Endothelial cell of umbilical vein (primary cell): ENCODE data around the gene PTN.

Experiments used
- EZH2 ChIP-seq: IDR thresholded peaks from 2 replicates; pipeline ENCODE4 v1.6.1; 2012; ENCODE audit warnings: borderline replicate concordance, low read depth, mild to moderate bottlenecking, moderate library complexity, low read length, inconsistent platforms; ENCODE audit not compliant: severe bottlenecking
- MYC ChIP-seq: IDR thresholded peaks from one replicate; pipeline ENCODE4 v1.6.1; 2011; ENCODE audit warnings: mild to moderate bottlenecking, low read depth, low read length
- POLR2A ChIP-seq: IDR thresholded peaks from 2 replicates; pipeline ENCODE4 v1.6.1; 2012; ENCODE audit warnings: low read depth, mild to moderate bottlenecking, control low read depth, low read length
- POLR2AphosphoS5 ChIP-seq: IDR thresholded peaks from 2 replicates; pipeline ENCODE4 v1.6.1; 2012; ENCODE audit warnings: low read depth, mild to moderate bottlenecking, control low read depth, low read length, moderate library complexity; ENCODE audit not compliant: insufficient read depth
- TF ChIP-seq, protein P1 (sequence below), 2 donors: IDR thresholded peaks; 1 replicate in 1 of 2; 2 replicates in 1 of 2; pipeline ENCODE4 v1.5.1; 2011; ENCODE audit warnings: low read length in 2 of 2, mild to moderate bottlenecking in 2 of 2, moderate library complexity in 2 of 2, control low read depth in 1 of 2, inconsistent platforms in 1 of 2, low read depth in 1 of 2; ENCODE audit not compliant: insufficient read depth in 1 of 2; ENCODE audit errors: extremely low read depth in 1 of 2
- TF ChIP-seq, protein P2 (sequence below): IDR thresholded peaks from 2 replicates; pipeline ENCODE4 v1.6.1; 2011; ENCODE audit not compliant: insufficient read depth, insufficient read length

- TF ChIP-seq, protein P1, sequence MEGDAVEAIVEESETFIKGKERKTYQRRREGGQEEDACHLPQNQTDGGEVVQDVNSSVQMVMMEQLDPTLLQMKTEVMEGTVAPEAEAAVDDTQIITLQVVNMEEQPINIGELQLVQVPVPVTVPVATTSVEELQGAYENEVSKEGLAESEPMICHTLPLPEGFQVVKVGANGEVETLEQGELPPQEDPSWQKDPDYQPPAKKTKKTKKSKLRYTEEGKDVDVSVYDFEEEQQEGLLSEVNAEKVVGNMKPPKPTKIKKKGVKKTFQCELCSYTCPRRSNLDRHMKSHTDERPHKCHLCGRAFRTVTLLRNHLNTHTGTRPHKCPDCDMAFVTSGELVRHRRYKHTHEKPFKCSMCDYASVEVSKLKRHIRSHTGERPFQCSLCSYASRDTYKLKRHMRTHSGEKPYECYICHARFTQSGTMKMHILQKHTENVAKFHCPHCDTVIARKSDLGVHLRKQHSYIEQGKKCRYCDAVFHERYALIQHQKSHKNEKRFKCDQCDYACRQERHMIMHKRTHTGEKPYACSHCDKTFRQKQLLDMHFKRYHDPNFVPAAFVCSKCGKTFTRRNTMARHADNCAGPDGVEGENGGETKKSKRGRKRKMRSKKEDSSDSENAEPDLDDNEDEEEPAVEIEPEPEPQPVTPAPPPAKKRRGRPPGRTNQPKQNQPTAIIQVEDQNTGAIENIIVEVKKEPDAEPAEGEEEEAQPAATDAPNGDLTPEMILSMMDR (IDR thresholded peaks at IDR 0.05; ENCODE audit: extremely low read depth in 1 of 2, insufficient read depth in 1 of 2, low read depth in 1 of 2, low read length in 2 of 2): no peak
- no peak for TF ChIP-seq POLR2AphosphoS5
- TF ChIP-seq EZH2: no peak
- no peak for TF ChIP-seq POLR2A
- no peak for TF ChIP-seq MYC
- TF ChIP-seq, protein P2, sequence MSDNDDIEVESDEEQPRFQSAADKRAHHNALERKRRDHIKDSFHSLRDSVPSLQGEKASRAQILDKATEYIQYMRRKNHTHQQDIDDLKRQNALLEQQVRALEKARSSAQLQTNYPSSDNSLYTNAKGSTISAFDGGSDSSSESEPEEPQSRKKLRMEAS: no peak
Observed at GRCh38 chr7:137242616-137243015, 100.9 kb downstream of the PTN start.
